NCI-H82 treated with DMSO at 0.1 percent for 48 hours (cell line): ENCODE results near the gene HMHB1.

Experiments used
- DNase-seq: peaks from one replicate; lab custom pipeline; 2025; ENCODE audit not compliant: unreplicated experiment; lab: John Stamatoyannopoulos, UW

HMHB1 gene

DNA sequence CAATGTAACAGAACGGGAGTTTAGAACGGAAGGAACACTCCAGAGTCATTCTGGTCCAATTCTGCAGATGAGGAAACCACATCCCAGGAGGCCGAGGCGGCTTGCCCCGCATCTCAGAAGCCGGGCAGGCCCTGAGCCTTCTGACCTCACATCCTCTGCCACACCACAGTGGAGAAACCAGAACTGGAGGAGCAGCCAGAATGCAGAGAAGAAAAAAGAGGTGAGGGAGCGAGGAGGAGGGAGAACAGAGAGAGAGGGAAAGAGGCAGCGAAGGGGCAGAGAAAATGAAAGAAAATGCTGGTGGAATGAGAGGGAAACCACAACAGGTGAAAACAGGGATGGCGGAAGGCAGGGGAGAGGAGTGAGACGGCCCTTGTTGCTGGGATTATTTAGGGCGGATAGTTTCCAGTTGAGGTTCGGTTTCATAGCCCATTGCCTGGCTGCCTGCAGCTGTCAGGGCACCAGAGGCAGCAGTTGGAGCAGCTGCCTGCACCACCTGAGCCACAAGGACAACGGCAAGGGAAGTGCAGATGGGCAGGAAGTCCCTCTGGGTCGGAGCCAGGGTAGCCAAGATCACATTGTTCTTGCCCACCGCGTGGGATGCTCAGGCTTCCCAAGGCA is at the start of gene HMHB1:
TSS of gene HMHB1 (plus strand) at position 77 of the 621 bp plus-strand sequence.
- no peak for DNase-seq

DNA sequence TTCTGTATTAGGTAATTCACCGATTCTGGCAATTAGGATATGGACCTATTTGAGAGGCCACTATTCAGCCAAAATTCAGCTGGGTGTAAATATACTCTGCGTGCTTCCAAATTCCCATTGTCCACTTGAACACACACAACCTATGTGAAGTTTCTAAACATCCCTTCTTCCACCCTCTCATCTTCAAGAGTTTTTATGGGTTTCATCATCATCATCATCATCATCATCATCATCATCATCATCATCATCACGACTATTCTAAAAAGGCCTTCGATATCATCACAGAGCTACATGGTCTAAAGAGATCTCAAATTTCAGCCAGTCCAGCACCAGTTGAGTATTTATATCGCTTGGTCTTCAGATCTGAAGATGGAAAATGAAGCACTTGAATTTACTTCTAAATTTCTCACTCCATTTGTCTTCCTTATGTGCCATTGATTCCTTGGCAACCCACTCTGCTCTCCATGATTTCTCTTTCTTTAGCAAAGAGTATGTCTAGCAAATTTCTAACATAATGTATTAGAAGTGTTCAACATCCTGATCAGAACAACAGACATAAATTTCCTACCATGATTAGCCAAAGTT is 49.2 kb upstream of the HMHB1 start:
- DNase-seq = no peak

DNA sequence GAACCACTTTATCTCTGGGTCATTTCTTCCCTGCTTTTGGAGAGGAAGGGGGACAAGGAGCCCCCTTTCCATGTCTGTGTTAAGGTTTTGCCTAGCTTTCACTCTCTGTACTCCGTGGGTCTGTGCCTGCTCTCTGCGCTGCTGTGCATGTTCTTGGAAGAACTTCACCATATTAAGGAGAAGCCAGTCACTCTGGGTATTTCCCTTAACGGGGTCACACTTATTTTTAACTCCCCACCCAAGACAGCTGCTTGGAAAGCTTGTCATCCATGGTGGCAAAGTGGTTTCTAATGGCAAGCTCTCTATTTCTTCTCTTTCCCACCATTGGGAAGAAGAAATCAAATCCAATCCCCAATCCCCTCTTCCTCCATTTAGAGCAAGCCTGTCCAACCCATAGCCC is 44.8 kb upstream of the HMHB1 start:
- DNase-seq = no peak

DNA sequence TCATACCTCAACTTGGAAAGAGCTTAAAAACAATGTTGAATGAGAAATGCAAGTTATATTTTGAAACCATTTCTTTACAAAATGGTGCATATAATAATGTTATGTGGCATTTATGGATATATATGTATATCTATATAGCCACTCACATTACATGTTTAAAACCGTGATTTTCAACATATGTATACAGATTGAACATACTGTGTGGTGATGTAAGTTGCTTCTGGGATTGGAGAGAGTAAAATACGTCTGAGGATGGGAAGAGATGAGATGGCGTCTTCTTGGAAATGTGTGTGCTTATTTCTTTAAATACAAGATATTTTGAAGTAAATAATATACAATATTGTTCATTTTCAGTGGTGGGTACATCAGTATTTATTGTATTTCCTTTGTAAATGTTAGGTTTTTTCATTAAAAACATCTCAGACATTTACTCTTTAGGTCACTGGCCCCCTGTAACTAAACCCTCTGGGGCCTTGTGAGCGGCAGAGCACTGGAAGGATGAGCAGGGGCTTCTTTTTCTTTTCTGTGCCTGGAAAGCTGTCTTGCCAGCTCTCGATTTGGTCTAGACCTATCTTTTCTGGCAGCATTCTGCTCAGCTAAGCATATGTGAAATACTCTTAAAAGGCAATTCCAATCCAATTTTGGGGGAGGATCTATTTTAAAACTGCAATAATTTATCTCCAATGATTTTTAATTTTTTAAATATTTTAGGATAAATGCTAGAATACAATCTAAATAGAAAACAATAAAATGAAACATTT is 42.8 kb upstream of the HMHB1 start:
- DNase-seq = no peak

DNA sequence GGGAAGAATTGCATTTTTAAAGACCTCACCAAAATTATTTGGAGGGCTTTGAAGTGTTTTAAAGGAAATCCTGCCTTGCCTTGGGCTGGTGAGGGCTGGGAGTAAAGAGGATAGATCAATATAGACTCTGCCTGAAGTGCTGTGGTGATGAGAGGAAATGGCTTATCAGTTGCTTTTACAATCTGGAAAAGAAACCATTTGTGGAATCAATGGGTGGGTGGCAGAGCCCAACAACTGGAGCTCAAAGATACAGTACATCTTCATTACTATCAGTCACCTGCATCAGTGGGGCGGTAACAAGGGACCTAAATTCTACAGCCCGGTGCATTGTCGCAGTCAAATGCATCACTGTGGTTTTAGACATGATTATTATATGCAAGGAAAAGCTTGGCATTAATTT is 41.5 kb upstream of the HMHB1 start:
- no peak for DNase-seq

DNA sequence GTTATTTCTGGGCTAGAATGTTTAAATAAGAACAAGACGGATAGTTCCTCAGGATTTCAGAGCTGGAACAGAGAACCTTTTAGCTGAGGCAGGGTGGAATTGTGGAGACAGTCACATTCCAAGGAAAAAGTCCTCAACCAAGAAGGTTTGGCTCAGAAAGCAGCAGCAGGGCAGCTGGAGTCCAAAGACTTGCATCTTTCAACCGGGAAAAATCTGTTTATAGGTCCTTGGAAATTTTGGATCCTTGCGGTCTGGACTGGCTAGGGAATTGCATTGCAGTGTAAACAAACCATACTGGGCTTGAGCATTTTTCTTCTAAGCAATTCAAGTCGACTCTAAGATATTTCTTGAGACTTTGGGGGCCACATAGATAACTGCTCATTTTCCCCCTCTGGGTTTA is 40.8 kb upstream of the HMHB1 start:
- no peak for DNase-seq

DNA sequence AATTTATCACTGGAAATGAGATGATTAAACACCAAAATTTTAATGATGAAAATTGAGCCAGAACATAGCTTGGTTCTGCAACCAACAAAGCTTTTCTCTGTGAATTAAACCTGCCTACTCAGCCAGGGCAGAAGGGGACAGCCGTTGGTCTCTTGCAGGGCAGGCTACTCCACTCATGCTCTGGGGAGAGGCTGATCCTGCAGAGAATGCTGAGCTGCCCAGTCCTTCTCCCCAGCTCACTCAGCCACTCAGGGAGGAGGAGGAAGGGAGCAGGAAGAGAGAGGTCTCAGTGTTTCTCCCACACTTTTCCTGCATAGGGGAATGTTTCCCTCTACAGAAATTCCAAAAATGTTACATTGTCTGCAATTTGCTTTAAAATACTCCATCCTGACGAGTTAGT is 40.4 kb upstream of the HMHB1 start:
- DNase-seq = no peak

DNA sequence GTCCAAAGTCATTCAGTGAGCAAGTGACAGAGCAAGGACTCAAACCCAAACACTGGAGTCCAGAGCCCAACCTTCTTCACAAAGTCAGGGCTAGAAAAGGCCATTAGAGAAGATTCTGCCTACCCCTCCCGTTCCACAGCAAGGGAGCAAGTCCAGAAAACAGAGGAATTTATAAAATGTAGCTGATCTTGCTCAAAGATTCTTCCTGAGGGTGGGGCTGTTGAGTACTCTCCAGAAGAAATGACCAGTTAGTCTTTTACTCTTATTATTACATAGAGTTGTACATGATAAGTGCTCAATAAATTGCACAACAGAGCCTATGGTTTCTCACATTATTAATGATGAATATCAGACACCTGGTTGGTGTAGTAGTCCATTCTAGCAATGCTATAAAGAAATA is 39.3 kb upstream of the HMHB1 start:
- no peak for DNase-seq

DNA sequence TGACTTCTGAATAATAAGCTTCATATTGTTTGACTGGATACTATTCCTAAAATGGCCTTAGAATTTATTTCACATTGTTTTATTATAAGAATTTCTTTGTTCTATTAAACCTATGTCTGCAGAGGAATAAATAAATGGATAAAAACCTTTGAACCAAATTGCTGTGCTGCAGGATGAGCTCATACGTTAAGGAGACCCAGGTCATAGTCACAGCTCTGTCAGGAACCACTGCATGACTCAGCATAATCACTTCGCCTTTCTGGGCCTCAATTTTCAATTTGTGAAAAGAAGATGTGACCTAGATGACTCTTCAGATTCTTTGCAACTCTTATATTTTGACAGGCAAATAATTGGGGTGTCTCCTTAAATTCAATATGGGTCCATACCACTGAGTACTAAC is 36.7 kb upstream of the HMHB1 start:
- no peak for DNase-seq

DNA sequence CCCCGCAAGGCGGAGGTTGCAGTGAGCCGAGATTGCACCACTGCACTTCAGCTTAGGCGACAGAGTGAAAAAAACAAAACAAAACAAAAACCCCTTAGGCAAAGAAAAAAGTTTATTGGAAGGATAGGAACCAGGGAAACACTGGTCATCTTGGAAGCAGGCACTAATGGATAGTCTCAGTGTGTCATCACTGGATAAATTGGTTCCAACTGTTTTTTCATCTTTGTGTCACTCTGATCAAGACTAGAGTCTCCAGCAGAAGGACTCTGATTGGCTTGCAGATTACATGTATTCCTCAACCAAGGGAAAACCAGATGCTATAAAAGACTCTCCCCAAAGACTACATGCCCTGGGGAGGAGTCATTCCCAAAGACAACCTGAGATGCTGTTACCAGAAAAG is 35.0 kb upstream of the HMHB1 start:
- DNase-seq = no peak

DNA sequence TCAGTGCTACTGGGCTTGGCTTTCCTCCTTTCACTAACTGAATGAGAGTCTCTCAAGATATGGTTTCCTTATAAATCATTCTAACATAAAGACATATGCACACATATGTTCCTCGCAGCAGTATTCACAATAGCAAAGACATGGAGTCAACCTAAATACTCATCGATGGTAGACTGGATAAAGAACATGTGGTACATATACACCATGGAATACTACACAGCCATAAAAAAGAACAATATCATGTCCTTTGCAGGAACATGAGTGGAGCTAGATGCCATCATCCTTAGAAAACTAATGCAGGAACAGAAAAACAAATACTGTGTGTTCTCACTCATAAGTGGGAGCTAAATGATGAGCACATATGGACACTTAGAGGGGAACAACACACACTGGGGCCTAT is 32.5 kb upstream of the HMHB1 start:
- no peak for DNase-seq

DNA sequence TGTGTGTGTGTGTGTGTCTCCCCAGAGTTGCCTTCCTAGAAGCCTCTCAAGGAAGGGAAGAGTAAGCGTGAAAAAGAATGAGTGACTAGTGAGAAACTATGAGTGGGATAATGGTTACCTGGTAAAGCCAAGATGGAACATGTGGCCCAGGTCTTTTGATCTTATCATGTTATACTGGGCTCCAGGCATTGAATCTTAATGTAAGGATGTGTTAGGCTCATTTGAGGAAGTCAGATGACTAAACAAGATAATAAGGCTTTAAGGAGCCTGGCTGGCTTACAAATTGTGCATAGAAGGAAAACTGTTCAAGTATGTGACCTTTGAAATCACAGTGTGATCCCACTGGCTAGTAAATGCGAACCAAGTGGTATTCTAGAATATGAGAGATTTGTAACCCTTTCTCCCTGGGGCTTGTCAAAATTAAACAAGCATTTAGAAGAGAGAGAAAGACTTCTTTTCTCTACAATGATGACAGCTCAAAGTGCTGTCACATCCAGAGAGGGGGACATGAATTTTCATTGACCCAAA is 29.9 kb upstream of the HMHB1 start:
- no peak for DNase-seq

DNA sequence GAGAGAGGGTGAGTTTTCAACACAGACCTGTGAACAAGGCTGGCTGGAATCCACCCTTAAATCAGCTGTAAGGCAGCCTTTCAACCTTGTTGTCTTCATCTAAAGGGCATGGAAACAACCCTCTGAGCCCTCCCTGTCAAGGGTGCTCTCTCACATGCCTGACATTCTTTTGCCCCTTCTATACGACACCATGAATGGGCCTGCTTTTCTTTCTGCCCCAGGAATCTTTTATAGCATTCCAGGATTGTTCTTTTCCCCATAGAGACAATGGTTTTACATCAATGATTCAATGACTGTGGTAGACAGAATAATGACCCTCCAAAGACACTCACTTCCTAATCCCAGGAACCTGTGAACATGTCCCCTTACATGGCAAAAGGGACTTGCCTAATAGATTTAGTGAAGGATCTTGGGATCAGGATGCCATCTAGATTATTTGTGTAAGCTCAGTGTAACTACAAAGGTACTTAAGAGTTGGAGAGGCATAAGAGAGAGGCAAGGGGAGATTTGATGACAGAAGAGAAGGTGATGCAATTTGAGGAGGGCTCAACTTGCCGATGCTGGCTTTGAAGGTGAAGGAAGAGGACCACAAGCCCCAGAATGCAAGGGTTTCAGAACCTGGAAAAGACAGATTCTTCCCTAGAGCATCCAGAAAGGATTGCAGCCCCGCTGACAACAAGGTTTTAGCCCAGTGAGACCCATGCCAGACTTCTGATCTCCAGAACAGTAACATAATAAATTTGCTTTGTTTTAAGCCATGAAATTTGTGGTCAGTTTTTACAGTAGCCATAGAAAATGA is 29.2 kb upstream of the HMHB1 start:
- DNase-seq = peak; percentile 34

DNA sequence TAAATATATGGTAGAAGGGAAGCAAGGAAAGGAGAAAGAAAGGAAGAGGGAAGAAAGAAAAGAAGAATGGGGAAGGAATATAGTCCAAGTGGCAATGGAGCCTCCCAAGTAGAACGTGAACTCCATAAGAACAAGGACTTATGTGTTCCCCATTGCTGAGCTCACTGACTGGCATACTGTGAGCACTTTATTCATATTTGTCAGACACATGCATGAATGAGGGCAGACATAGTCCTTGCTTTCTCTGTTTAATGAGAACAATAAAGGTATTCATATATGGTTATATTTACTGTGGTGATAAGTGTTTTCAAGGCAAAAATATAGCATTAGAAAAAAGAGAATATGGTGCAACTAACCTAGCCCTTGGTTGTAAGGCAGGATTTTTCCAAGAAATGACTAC is 23.6 kb upstream of the HMHB1 start:
- DNase-seq = no peak

DNA sequence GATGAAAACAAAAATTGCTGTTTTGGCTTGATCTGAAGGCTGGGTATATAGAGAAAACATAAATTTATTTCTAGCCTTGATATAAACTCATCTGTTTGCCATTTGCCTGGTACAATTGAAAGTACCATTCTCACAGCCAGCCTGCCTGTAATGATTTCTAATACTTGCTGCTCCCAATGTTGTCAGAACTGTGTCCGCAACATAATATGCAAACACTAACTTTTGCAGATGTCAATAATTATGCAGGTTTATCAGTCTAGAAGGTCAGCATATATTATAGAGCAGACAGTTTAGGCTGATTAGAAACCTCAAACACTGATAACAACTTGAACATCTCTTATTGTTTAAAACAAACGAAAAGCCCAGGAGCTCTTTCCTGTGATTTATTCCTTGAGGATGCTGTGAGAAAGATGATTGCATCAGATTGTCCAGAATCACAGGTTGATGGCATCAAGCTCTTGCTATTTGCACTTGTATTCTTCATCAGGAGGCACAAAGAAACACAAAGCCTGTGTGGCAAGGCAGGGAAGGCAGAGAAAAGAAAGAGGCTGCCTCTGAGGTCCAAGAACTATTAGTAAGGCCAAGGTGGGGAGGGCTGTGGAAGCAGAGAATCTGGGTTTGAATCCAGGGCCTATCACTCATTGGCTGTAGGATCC is 21.4 kb upstream of the HMHB1 start:
- no peak for DNase-seq

DNA sequence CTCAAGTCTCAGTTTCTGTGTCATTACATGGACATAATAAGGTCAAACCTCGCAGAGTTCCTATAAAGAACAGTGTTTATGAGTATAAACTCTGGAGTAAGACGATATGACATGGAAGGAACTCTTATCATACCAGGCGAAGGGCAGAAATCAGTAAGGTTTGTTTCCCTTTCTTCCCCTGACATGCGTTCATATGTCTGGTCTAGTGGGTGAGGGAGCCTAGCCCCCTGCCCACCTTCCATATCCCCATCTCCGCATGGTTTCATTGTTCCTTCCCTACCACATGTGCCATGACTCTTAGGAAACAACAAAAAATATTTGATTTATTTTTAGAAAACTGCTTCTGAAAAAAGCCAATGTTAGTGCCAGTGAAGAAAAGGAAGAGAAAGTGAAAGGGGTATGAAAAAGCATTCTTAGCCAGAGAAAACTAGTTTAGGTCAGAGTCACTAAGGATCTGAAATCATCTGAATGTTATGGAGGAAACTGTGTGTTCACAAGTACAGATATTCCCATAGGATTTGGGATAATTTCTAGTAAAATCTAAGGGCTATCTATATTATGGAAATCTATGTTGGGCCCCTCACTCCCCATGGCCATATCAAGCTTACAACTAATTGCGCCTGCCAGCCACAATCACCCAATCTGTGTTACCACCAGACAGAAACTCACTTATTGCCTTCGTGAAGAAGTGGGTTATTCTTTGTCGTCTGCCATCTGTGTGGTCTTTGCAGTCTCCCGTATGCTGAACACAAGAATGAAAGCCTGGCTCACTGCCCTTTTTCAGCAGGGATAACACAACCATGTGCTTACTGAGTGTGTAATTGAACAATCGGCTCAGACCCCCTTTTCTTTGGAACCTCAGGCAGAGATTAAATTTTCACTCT is 19.9 kb upstream of the HMHB1 start:
- DNase-seq = no peak

DNA sequence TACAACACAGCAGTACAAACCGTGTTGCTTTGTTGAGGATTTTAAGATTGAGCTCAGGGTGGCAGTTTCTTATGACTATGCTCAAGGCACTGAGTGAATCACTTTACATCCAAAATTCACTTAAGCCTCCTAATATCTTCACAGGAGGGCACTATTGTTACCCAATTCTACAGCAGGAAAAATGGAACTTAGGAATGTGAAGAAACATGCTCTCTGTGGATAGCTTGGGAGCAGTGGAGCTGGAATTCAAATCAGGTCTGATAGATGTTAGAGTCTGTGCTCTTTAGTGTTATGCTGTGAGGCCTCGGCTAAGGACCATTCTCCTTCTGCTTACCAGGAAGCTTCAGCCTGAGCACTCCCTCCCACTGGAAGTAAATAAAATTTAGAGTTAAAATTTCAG is 18.7 kb upstream of the HMHB1 start:
- no peak for DNase-seq

DNA sequence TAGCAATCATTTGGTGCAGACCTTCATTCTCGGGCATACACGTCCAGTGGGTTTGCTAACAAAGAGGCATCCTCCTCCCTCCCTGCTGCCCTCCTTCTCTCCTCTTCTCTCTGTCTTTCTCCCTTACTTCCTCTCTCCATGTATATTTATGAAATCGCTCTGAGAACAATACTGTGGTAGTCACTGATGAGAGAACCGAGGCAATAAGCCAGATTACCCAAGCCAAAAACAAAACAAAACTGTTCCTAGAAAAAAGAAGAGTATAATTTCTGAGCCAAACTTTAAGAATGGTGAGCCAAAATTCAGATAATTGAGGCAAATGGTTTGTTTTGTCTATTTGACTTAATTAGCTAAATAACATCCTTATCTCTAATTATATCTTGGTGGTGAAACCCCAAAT is 15.8 kb upstream of the HMHB1 start:
- no peak for DNase-seq

DNA sequence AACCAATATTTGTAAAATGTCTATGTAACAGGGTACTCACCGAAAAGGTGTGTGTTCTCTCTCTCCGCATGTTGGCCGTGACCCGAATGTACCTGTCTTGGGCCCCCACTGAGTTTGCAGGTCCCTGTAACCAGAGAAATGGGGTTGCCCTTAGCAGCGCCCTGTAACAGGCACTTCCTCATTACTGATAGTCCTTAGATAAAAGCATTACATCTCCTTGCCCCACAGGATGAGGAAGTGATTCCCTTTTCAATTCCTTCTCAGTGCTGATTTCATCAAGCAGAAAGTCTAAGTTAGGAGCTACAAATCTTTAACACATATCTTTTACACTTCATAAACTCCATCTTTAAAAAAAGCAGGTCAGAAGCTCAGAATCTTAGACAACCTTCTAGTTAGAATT is 15.2 kb upstream of the HMHB1 start:
- DNase-seq = no peak

DNA sequence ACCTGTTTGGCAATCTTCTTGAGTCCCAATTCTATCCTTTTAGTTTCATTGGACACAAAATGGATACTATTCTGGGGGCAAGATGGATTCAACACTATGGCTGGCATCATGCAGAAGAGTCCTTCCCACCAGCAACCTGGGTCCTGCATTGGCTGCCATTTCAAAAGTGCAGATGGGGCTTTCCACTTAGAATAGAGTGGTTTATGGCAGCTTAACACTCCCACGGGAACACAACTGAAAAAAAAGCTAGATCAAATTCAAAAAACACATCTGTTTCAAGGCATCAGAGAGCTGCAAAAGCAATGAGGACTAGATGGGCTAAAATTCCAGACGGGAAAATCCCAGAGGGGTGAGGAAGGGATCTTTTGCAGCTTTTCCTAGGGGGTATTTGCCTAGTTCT is 11.2 kb upstream of the HMHB1 start:
- no peak for DNase-seq
